HG02981 (cell line): ENCODE measurements around the gene PCDHGA1.

Experiments used
- ATAC-seq: cut with Tn5 transposase; IDR thresholded peaks from one replicate; pipeline ENCODE4 v1.9.1; 2021; ENCODE audit warnings: mild to moderate bottlenecking, moderate library complexity; ENCODE audit not compliant: unreplicated experiment

The PCDHGA1 gene

DNA sequence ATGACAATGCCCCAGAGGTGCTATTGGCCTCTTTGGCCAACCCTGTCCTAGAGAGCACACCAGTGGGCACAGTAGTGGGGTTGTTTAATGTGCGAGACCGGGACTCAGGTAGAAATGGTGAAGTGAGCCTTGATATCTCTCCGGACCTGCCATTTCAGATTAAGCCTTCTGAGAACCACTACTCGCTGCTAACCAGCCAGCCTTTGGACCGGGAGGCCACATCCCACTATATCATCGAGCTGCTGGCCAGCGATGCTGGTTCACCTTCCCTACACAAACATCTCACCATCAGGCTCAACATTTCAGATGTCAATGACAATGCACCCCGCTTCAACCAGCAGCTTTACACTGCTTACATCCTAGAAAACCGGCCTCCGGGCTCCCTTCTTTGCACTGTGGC is 160.0 kb downstream of the PCDHGA1 start:
- ATAC-seq, result no peak

DNA sequence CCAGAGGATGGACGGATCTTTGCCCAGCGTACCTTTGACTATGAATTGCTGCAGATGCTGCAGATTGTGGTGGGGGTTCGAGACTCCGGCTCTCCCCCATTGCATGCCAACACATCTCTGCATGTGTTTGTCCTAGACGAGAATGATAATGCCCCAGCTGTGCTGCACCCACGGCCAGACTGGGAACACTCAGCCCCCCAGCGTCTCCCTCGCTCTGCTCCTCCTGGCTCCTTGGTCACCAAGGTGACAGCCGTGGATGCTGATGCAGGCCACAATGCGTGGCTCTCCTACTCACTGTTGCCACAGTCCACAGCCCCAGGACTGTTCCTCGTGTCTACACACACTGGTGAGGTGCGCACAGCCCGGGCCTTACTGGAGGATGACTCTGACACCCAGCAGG is 160.5 kb downstream of the PCDHGA1 start:
- ATAC-seq, result no peak

DNA sequence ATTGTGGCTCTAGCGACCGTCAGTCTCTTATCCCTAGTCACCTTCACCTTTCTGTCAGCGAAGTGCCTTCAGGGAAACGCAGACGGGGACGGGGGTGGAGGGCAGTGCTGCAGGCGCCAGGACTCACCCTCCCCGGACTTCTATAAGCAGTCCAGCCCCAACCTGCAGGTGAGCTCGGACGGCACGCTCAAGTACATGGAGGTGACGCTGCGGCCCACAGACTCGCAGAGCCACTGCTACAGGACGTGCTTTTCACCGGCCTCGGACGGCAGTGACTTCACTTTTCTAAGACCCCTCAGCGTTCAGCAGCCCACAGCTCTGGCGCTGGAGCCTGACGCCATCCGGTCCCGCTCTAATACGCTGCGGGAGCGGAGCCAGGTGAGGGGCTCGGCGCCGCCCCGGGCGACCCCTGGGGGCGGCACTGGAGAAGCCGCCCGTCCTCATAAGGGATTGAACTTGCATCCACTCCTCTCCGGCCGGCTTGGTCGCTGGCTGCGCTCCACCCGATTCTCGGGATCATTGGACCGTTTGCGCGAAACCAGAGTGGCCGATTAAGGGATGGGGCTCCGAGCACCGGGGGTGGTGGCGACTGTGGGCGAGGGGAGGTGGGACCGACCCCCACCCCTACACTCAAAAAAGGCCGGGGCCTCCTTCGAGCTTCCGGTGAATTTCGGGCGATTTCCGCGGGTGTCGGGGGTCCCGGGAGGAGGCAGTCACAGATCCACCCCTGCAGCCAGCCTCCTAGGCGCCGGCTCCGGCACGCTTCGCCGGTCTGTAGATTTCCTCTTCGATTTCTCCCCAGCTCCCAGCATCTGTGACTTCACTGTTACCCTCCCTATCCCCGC is 161.2 kb downstream of the PCDHGA1 start:
- ATAC-seq, result peak; percentile 21

DNA sequence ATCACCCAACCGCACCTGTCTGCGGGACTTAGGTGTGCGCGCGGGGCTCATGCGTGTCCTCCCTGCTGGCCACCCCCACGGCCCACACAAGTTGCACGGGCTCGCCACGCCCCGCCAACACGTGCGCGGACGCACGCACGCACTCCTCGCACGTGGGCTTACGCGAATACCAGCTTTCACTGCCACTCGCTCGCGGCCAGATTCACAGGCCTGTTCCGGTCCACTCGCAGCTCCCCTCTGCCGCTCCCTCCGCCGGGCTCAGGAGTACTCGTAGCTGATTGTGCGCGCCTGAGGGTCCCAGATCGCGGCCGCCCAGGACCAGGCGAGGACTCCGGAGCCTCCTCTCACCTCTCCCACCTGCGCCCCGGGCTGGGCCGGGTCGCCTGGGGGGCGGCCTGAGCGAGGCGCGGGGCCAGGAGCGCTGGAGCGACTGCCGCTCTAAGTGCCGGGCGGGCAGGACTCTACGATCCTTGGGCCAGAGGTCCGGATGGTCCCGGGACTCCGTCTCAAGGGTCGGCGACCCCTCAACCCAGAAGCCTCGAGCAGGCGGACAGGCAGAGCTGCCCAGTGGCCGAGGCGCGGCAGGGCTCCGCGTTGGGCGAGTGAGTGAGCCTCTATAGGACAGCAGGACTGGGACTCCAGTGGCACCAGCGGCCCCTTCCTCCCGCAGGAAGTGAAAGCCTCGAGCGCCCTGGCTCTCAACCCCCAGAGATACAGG is 162.0 kb downstream of the PCDHGA1 start:
- peak; percentile 57 for ATAC-seq

DNA sequence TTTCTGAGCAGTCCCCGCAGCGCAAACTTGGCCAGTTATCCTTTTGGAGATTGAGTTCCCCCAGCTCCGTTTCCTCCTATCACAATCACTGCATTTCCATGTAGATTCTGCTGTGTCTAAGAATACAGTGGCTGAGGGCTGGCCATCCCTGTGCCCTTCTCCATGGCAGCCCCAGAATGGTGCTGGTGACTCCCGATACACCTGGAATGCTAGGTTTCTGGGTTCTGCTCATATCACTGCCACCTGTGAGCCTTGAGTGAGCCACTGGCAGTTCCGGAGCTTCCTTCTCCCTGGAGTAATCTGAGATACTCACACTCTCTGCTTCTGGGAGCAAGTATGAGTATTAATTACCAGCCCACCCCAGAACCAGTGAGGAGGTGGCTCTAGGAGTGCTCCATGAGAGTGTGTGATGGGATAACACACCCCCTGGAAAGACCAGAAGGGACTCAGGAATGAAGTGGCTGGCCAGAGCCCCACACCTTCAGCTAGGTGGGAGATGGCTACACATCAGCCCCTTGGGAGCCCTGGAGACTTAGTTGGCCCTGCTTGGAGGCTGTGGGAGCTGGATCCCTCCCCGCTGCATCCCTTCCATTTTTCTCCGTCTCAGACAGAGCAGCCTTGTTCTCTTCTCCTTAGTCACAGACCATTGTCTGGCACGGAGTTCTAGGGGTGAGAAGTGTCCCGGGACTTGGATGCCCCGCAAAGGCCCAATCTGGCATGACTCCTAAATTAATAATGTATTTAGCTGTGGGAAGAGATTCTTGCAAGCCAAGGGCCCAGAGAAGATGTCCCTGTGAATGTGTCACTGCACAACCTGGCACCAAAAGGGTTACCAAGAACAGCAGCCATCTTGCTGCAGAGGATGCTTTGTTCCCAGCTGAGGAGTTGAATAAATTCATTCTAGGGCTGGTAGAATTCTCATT is 163.4 kb downstream of the PCDHGA1 start:
- ATAC-seq, result no peak

DNA sequence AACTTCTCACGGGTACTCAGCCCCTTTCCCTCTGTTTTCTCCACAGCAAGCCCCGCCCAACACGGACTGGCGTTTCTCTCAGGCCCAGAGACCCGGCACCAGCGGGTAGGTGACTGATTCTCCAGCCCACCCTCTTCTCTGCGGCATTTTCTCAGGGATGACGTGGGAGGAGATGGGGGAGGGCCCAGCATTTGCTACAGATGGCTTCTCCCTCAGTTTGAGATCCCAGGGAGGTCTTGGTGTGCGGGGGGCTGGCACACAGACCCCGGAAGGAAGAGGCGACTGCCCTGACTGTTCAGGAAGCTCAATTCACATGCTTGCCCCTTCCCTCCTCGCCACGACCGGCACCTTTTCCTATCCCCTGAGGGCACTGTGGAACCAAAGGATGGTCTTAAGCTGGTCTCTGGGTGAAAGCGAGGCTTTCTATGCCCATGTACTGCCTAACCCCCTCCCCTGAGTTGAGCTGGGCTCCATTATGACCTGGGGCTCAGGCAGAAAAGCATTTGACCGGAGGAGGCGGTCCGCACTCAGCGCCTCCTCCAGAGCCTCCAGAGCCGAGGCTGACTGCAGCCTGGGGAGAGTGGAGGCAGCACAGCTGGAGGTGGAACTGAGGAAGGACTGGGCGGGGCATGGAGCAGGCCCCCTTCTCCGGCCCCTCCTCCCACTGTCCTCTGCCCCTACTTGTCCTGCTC is 164.6 kb downstream of the PCDHGA1 start:
- no peak for ATAC-seq

DNA sequence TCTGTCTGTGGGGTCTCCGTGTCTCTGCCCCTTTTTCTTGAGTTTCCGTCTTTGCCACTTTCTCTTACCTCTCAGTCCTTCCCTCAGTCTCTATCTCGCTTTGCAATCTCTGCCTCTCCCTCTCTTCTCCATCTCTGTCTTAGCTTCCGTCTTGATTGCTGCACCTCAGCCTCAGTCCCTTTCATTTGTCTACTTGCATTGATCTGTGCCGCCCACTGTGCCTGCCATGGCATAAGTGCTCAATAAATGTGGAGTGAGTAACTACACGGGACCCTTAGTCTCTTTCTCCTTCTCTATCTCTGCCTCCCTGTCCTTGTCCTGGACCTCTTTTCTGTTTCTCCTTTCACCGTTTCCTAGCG is 165.1 kb downstream of the PCDHGA1 start:
- ATAC-seq, result no peak

DNA sequence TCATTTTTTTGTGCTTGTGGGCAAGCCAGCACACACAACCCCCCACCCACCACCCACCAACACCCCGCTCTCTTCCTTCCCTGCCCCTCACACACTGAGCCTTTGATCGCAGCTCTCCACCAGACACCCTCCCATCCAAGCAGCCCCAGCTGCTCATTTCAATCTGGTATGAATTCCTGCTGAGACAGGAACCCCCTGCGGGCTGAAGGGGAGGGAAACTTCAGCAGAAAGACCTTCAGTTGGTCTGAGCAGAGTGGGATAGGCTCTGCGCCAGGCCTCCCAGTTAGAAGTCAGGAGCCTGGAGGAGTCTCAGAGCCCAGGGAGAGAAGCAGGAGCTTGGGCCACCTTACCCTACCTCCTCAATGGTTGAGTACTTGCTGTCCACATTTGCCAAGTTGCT is 165.7 kb downstream of the PCDHGA1 start:
- ATAC-seq, result no peak

DNA sequence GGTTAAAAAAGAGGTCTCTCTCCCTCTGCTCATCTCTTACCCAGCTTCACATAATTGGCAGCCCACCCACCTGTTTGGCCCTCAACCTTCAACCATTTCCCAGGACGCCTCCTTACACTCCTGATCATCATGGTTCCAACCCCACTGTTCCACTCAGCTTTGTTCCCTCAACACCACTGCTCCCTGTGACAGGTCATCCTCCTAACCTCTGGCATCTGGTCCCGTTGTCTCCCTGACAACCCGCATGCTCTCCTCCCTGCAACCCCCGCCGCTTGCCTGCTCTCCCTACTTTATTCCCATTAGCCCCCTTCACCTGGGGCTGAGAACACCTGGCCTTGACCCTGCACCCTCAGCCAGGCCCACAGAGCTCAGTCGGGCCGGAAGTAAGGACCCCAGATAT is 171.4 kb downstream of the PCDHGA1 start:
- no peak for ATAC-seq

DNA sequence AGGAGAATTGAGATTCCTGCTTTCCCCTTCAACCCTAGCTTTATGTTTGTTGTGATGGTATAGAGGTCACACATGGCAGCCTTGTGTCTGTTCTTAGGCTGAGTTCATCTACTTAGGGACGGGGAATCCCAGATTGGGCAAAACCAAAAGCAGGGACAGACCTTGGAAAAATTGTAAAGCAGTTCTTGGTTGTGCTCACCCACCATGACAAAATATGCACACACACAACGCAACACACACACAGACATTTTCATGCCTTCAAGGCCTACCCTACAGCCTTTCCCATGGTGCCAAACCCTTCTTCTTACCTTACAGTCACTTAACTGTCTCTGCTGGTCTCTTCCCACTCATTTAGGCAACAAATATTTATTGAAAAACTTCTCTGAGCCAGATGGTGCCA is 173.4 kb downstream of the PCDHGA1 start:
- ATAC-seq, result no peak

DNA sequence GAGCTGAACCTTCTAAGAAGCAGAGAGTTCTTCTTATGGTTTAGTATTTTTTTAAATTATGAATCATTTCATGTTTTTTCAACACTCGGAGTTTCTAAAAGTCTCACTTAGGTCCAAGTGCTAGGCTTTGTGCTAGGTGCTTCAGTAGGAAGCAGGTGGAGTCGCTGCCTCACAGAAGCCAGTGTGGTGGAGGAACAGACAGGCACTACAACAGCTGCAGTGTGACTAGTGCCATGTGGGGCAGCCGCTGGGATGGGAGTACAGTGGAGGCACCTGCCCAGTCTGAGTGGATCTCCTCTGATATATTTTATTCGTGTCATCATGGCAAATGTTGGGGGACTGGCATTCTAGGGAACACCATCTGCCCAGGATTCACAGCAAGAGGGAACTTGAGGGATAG is 173.9 kb downstream of the PCDHGA1 start:
- no peak for ATAC-seq

DNA sequence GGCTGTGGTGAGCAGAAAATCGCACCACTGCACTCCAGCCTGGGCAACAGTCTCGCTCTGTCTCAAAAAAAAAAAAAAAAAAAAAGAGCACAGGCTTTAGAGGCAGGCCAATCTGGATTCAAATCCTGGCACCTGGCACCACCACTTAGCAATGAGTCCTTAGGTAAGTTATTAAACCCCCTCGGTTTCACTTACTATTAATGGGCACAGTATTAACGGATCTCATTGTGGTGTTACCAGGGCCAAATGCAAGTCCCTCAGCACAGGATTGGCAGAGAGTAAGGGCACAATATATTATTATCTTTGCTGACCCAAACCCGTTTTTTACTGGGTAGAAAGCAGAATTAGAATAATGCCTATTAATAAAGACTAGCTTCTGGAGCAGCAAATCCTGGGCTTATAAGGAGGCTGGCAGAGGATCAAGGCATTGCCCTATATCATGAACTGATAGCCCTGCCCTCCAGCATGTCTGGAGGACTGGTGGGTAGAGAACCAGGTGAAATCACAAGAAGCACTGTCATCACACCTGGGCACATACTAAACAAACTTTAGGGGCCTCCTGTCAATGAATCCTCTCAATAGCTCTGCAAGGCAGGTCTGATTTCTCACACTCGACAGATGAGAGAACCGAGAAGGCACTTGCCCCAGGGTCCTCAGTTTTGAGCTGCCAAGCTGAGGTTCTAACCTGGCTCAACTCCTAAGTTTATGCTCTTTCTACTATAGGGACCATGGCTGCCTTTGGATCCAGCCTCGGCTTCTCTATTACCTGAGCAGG is 176.3 kb downstream of the PCDHGA1 start:
- ATAC-seq, result no peak

DNA sequence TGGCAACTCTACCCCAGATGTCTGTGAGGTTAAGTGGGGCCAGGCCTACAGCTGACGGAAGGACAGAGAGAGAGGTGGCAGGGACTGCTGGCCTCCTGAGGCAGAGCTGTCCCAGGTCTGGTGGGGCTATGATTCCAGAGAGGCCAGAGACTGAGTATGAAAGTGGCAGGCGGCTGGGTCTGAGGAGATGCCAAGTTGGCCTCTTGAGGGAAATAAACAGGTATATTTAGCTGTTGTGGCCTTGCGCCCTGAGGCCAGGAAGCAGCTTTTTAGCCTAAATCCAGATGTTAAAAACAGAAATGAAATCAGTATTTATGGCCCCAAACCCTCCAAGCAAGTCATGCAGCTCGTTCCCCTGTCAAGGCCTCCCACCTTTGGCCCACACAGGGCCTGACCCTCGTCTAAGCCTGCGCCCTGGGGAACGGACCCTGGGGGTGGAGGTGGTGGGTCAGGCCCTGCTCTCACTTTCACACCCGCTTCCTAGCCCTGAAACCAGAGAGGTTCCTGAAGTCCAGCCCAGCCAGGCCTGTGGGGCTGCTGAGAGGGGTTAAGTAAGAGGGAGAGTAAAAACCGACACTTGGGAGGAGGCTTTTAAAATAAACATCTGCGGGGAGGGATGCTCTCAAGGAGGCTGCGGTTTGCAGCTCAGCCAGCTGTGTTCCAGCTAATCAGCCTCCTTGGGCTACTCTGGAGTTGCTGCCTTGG is 177.2 kb downstream of the PCDHGA1 start:
- peak; percentile 39 for ATAC-seq

DNA sequence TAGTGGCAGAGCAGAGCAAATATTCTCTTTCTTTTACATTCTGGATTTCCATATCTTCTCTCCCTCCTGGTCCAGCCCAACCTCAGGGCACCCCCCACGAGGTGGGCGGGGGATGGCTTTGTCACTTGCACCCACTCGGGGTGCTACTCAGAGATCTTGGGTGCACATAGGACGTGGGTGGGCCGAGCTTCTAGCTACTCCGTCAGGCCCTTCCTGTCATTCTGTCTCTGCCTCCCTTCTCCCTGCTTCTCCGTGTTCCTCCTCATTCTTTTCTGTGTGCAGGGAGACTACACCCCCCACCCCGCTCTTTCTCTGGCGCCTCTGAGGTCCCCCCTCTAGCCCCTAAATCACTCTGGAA is 178.1 kb downstream of the PCDHGA1 start:
- ATAC-seq, result no peak

DNA sequence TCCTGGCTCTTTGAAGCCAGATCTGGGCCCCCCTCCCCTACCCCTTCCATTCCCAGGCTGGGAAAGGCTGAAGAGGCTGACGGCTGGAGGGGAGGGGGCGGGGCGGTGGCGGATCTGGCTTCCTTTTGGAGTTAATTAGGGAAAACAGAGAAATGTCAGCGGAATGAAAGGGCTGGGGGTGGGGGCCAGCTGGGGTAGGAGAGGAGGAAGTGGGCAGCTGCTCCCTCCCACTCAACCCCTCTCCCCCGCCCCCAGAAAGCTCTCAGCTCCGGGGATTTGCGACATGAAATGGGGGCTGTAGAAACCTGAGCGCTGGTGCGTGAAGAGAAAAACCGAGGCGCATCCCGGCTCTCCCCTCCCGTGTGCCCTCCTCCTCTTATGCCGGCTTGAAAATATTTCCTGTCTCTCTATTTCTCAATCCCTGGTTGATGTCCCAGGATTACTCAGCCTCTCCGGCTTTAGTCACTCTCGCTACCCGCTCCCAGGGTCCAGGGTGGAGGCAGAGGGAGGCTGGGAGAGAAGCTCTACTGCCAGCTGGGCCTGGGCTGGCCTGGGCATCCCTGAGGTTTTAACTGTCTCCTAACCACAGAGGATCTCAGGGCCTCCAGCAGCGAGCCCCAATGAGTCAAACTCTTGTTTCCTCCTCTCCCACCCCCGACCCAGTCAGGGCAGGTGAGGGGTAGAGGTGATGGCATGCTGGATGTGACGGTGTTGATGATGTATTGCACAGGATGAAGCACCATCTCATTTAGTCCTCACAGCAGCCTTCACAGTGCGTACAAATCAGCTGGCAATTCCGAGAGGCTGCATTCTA is 178.7 kb downstream of the PCDHGA1 start:
- ATAC-seq, result no peak

DNA sequence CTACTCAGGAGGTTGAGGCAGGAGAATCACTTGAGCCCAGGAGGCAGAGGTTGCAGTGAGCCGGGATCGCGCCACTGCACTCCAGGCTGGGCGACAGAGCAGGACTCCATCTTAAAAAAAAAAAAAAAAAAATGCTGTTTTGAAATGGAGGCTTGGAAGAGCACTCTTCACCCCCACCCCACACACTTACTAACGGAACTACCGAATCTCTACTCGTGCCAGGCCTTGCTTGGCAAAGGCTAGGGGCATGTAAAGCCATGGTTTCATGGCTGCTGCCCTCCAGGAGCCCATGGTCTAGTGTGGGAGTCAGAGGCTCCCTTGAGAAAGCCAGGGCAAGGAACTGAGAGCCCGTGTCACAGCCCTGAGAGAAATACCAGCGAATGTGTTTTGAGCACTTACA is 179.8 kb downstream of the PCDHGA1 start:
- no peak for ATAC-seq

DNA sequence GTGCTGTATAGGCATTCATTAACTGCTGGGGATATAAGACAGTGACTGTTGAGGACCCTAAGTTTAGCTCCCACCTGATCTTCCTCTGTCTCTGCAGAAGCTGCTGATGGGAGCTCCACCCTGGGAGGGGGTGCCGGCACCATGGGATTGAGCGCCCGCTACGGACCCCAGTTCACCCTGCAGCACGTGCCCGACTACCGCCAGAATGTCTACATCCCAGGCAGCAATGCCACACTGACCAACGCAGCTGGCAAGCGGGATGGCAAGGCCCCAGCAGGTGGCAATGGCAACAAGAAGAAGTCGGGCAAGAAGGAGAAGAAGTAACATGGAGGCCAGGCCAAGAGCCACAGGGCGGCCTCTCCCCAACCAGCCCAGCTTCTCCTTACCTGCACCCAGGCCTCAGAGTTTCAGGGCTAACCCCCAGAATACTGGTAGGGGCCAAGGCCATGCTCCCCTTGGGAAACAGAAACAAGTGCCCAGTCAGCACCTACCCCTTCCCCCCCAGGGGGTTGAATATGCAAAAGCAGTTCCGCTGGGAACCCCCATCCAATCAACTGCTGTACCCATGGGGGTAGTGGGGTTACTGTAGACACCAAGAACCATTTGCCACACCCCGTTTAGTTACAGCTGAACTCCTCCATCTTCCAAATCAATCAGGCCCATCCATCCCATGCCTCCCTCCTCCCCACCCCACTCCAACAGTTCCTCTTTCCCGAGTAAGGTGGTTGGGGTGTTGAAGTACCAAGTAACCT is 180.7 kb downstream of the PCDHGA1 start:
- ATAC-seq, result no peak

DNA sequence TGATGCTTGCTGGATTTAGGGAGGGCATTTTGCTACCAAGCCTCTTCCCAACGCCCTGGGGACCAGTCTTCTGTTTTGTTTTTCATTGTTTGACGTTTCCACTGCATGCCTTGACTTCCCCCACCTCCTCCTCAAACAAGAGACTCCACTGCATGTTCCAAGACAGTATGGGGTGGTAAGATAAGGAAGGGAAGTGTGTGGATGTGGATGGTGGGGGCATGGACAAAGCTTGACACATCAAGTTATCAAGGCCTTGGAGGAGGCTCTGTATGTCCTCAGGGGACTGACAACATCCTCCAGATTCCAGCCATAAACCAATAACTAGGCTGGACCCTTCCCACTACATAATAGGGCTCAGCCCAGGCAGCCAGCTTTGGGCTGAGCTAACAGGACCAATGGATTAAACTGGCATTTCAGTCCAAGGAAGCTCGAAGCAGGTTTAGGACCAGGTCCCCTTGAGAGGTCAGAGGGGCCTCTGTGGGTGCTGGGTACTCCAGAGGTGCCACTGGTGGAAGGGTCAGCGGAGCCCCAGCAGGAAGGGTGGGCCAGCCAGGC is 181.5 kb downstream of the PCDHGA1 start:
- ATAC-seq, result no peak
